HEK293 (cell line): Measurements from ENCODE around the gene DHRS7B.

Experiments used
- CTCF ChIA-PET: fragments of 350-600 bp; formaldehyde crosslinking; extraction: SDS; loops from one replicate; lab custom pipeline; 2021; ENCODE audit warnings: antibody characterized with exemption; lab: Yijun Ruan, JAX
- POLR2A ChIA-PET: fragments of 300-600 bp; formaldehyde crosslinking; extraction: SDS; loops from one replicate; lab custom pipeline; 2020; ENCODE audit warnings: antibody characterized with exemption, inconsistent platforms; lab: Yijun Ruan, JAX
- H3K27ac ChIP-seq: fragments of 200-500 bp; sonication (Bioruptor generic); 2 replicates; pipeline ENCODE4 v1.5.1; 2014; ENCODE audit warnings: low read depth, low read length, control low read depth, inconsistent platforms; ENCODE audit errors: extremely low read depth
- H3K36me3 ChIP-seq, 2 experiments: fragments of 200-500 bp in 1 of 2; sonication (Bioruptor generic) in 1 of 2; 1 replicate in 1 of 2; 2 replicates in 1 of 2; pipeline ENCODE4 v1.5.1; 2014 to 2017; ENCODE audit warnings: inconsistent platforms in 2 of 2, low read length in 2 of 2; ENCODE audit not compliant: control insufficient read depth in 2 of 2, insufficient read depth in 1 of 2
- H3K4me1 ChIP-seq: fragments of 200-500 bp; sonication (Bioruptor generic); 2 replicates; pipeline ENCODE4 v1.5.1; 2014; ENCODE audit warnings: mild to moderate bottlenecking, low read length, inconsistent platforms; ENCODE audit not compliant: control insufficient read depth, insufficient read depth
- H3K4me3 ChIP-seq: 2 replicates; pipeline ENCODE4 v1.5.1; 2011; ENCODE audit warnings: low read depth, mild to moderate bottlenecking, control low read depth, low read length, moderate library complexity
- H3K9me3 ChIP-seq: fragments of 200-500 bp; sonication (Bioruptor generic); 2 replicates; pipeline ENCODE4 v1.5.1; 2014; ENCODE audit warnings: low read depth, low read length, inconsistent platforms; ENCODE audit not compliant: control insufficient read depth, insufficient read depth
- BCL11B ChIP-seq: fragments of 450-650 bp; formaldehyde crosslinking; IDR thresholded peaks from 2 replicates; pipeline ENCODE4 v1.5.1; 2016; ENCODE audit warnings: low read depth, missing biosample characterization, missing genetic modification characterization
- PATZ1 ChIP-seq: fragments of 450-650 bp; formaldehyde crosslinking; IDR thresholded peaks from 2 replicates; pipeline ENCODE4 v1.5.1; 2016; ENCODE audit warnings: missing biosample characterization, missing genetic modification characterization
- PRDM4 ChIP-seq: fragments of 450-650 bp; formaldehyde crosslinking; IDR thresholded peaks from 2 replicates; pipeline ENCODE4 v1.5.1; 2017; ENCODE audit warnings: missing biosample characterization, missing genetic modification characterization
- TCF7L2 ChIP-seq: IDR thresholded peaks from 2 replicates; pipeline ENCODE4 v1.6.1; 2011; ENCODE audit warnings: low read depth, mild to moderate bottlenecking, inconsistent platforms, low read length, moderate library complexity, borderline replicate concordance
- ZEB2 ChIP-seq: fragments of 450-650 bp; formaldehyde crosslinking; IDR thresholded peaks from 2 replicates; pipeline ENCODE4 v1.5.1; 2016; ENCODE audit warnings: missing biosample characterization, missing genetic modification characterization
- ZNF138 ChIP-seq: fragments of 450-650 bp; formaldehyde crosslinking; IDR thresholded peaks from 2 replicates; pipeline ENCODE4 v1.5.1; 2016; ENCODE audit warnings: missing biosample characterization, missing genetic modification characterization, borderline replicate concordance
- ZNF175 ChIP-seq: fragments of 450-650 bp; formaldehyde crosslinking; IDR thresholded peaks from 2 replicates; pipeline ENCODE4 v1.5.1; 2016; ENCODE audit warnings: missing biosample characterization, missing genetic modification characterization
- ZNF239 ChIP-seq: fragments of 450-650 bp; formaldehyde crosslinking; IDR thresholded peaks from 2 replicates; pipeline ENCODE4 v1.5.1; 2016; ENCODE audit warnings: missing biosample characterization, missing genetic modification characterization
- ZNF362 ChIP-seq: fragments of 450-650 bp; formaldehyde crosslinking; IDR thresholded peaks from 2 replicates; pipeline ENCODE4 v1.5.1; 2016; ENCODE audit warnings: missing biosample characterization, missing genetic modification characterization
- ZNF416 ChIP-seq: fragments of 450-650 bp; formaldehyde crosslinking; IDR thresholded peaks from 2 replicates; pipeline ENCODE4 v1.5.1; 2016; ENCODE audit warnings: missing biosample characterization, missing genetic modification characterization
- ZNF510 ChIP-seq: fragments of 450-650 bp; formaldehyde crosslinking; IDR thresholded peaks from 2 replicates; pipeline ENCODE4 v1.5.1; 2018; ENCODE audit warnings: mild to moderate bottlenecking, missing genetic modification characterization, missing biosample characterization; ENCODE audit not compliant: insufficient replicate concordance
- ZNF692 ChIP-seq: fragments of 450-650 bp; formaldehyde crosslinking; IDR thresholded peaks from 2 replicates; pipeline ENCODE4 v1.5.1; 2016; ENCODE audit warnings: missing biosample characterization, missing genetic modification characterization
- ZNF76 ChIP-seq: fragments of 450-650 bp; formaldehyde crosslinking; IDR thresholded peaks from 2 replicates; pipeline ENCODE4; 2016; ENCODE audit warnings: low read depth, missing biosample characterization, missing genetic modification characterization, borderline replicate concordance
- TF ChIP-seq, protein P1 (sequence below): fragments of 450-650 bp; formaldehyde crosslinking; IDR thresholded peaks from 2 replicates; pipeline ENCODE4 v1.5.1; 2016; ENCODE audit warnings: missing biosample characterization, missing genetic modification characterization

Gene DHRS7B

GRCh38 chr17:21100636-21101035 is 26.1 kb upstream of the DHRS7B start:
- CTCF ChIA-PET, result interaction anchor here (0.8 to 2.6 kb wide), 9 partner anchors 8 to 99 kb away, joined by 3 to 17 read pairs (median 8); no protein-coding TSS in a partner anchor
- TF ChIP-seq ZNF138, result no peak
- Histone ChIP-seq H3K4me3 (no peak overlapping the region), H3K36me3 (no peaks in the 10 kb centered on the region), H3K4me1 (no peaks in the 10 kb centered on the region), H3K27ac (no peak overlapping the region), H3K9me3 (no peaks in the 10 kb centered on the region)
- POLR2A ChIA-PET, result interaction anchor here (1.0 to 2.9 kb wide), 4 partner anchors 18 to 60 kb away, joined by 3 to 59 read pairs (median 10); partner anchors contain the start of gene USP22

- no peak for TF ChIP-seq ZNF239
- TF ChIP-seq ZNF76 (tag by site-specific recombination), result no peak
- TF ChIP-seq ZNF692 (tag by site-specific recombination), result no peak
- TF ChIP-seq, all 188 proteins: peak for 0
- CTCF ChIA-PET, result interaction anchor here (2.5 kb wide), 1 partner anchor 15 kb away, joined by 16 read pairs; no protein-coding TSS in a partner anchor
- POLR2A ChIA-PET, result interaction anchor here (1.1 kb wide), 1 partner anchor 61 kb away, joined by 3 read pairs; no protein-coding TSS in a partner anchor
- Histone ChIP-seq H3K4me1 (no peaks in the 10 kb centered on the region), H3K9me3 (no peaks in the 10 kb centered on the region), H3K36me3 (no peaks in the 10 kb centered on the region), H3K4me3 (no peak overlapping the region), H3K27ac (no peak overlapping the region)
These were observed 22.2 kb upstream of the DHRS7B start for GRCh38 chr17:21104608-21105007.

- POLR2A ChIA-PET, result no interaction called here
- Histone ChIP-seq H3K36me3 (no peaks in the 10 kb centered on the region), H3K4me3 (no peak overlapping the region), H3K4me1 (no peaks in the 10 kb centered on the region), H3K27ac (no peak overlapping the region), H3K9me3 (no peaks in the 10 kb centered on the region)
- TF ChIP-seq TCF7L2, result no peak
- no peak for TF ChIP-seq ZNF416 (tag by site-specific recombination)
- no peak for TF ChIP-seq ZNF175
- no peak for TF ChIP-seq ZEB2 (tag by site-specific recombination)
- TF ChIP-seq PRDM4 (tag by site-specific recombination), result no peak
- no peak for TF ChIP-seq ZNF510 (tag by site-specific recombination)
- TF ChIP-seq PATZ1 (tag by site-specific recombination), result no peak
- TF ChIP-seq BCL11B, result no peak
- TF ChIP-seq, protein P1, sequence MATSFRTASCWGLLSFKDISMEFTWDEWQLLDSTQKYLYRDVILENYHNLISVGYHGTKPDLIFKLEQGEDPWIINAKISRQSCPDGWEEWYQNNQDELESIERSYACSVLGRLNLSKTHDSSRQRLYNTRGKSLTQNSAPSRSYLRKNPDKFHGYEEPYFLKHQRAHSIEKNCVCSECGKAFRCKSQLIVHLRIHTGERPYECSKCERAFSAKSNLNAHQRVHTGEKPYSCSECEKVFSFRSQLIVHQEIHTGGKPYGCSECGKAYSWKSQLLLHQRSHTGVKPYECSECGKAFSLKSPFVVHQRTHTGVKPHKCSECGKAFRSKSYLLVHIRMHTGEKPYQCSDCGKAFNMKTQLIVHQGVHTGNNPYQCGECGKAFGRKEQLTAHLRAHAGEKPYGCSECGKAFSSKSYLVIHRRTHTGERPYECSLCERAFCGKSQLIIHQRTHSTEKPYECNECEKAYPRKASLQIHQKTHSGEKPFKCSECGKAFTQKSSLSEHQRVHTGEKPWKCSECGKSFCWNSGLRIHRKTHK (tag by site-specific recombination), result no peak
- TF ChIP-seq ZNF362, result no peak
- CTCF ChIA-PET, result interaction anchor here (2.5 kb wide), 1 partner anchor 14 kb away, joined by 16 read pairs; no protein-coding TSS in a partner anchor
These were observed 21.5 kb upstream of the DHRS7B start for GRCh38 chr17:21105064-21105894.
